ENCODE results near the gene ZNF318. TPM values are rescaled to one million over a fixed set of nuclear protein-coding genes. Genes with fewer than 3 reads are reported as not detected.
A peak's percentile ranks its signal among the peaks of the same experiment; 100 is the strongest.
"Not testable (repeated sequence)": the region's sequence is repeated elsewhere in the genome, so short reads cannot be mapped to it uniquely, and the experiment has no call there.

ZNF318 gene, protein sequence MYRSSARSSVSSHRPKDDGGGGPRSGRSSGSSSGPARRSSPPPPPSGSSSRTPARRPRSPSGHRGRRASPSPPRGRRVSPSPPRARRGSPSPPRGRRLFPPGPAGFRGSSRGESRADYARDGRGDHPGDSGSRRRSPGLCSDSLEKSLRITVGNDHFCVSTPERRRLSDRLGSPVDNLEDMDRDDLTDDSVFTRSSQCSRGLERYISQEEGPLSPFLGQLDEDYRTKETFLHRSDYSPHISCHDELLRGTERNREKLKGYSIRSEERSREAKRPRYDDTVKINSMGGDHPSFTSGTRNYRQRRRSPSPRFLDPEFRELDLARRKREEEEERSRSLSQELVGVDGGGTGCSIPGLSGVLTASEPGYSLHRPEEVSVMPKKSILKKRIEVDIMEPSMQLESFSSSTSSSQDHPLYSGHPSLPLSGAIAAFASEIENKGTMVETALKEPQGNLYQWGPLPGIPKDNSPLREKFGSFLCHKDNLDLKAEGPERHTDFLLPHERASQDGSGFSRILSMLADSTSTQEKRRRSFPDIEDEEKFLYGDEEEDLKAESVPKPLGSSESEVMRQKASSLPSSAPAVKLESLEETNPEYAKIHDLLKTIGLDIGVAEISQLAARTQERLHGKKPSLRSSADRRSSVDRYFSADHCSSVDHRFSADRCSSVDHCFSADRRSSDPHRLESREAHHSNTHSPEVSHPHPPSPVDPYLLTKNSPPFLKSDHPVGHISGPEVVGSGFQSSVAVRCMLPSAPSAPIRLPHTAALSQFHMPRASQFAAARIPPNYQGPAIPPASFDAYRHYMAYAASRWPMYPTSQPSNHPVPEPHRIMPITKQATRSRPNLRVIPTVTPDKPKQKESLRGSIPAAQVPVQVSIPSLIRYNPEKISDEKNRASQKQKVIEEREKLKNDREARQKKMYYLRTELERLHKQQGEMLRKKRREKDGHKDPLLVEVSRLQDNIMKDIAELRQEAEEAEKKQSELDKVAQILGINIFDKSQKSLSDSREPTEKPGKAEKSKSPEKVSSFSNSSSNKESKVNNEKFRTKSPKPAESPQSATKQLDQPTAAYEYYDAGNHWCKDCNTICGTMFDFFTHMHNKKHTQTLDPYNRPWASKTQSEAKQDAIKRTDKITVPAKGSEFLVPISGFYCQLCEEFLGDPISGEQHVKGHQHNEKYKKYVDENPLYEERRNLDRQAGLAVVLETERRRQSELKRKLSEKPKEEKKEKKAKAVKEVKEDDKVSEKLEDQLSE (N-terminal part only)
- total RNA-seq (10 to 100 TPM; 10.1 to 19.3 (median 13.9) TPM), polyA plus RNA-seq (10 to 100 TPM in 1 of 3 donors, 1 to 10 TPM in 2; 5.9 to 13.8 (median 9.2) TPM)
- long read RNA-seq, donor 1 = 0 reads
- long read RNA-seq, donor 2 = 0 reads
- long read RNA-seq, donor 3 = 0 reads
- long read RNA-seq, donor 4, partial matches to known transcripts = 0 of 4 reads
- long read RNA-seq, donor 4, other reads (novel, unspliced or antisense) = 4 of 4 reads
- long read RNA-seq, donor 5, full-length matches to known transcripts = 2 of 8 reads
- long read RNA-seq, donor 5, partial matches to known transcripts = 3 of 8 reads
- long read RNA-seq, donor 5, other reads (novel, unspliced or antisense) = 3 of 8 reads
- long read RNA-seq, donor 6, partial matches to known transcripts = 1 of 4 reads
- long read RNA-seq, donor 6, other reads (novel, unspliced or antisense) = 3 of 4 reads
- long read RNA-seq, donor 7 = 0 reads
- long read RNA-seq, donor 8, full-length matches to known transcripts = 2 of 2 reads
- long read RNA-seq, donor 8, partial matches to known transcripts = 0 of 2 reads
- long read RNA-seq, donor 8, other reads (novel, unspliced or antisense) = 0 of 2 reads
- long read RNA-seq, donor 9 = 0 reads
- long read RNA-seq, donor 10, full-length matches to known transcripts = 3 of 3 reads
- long read RNA-seq, donor 10, partial matches to known transcripts = 0 of 3 reads
- long read RNA-seq, donor 10, other reads (novel, unspliced or antisense) = 0 of 3 reads

DNA sequence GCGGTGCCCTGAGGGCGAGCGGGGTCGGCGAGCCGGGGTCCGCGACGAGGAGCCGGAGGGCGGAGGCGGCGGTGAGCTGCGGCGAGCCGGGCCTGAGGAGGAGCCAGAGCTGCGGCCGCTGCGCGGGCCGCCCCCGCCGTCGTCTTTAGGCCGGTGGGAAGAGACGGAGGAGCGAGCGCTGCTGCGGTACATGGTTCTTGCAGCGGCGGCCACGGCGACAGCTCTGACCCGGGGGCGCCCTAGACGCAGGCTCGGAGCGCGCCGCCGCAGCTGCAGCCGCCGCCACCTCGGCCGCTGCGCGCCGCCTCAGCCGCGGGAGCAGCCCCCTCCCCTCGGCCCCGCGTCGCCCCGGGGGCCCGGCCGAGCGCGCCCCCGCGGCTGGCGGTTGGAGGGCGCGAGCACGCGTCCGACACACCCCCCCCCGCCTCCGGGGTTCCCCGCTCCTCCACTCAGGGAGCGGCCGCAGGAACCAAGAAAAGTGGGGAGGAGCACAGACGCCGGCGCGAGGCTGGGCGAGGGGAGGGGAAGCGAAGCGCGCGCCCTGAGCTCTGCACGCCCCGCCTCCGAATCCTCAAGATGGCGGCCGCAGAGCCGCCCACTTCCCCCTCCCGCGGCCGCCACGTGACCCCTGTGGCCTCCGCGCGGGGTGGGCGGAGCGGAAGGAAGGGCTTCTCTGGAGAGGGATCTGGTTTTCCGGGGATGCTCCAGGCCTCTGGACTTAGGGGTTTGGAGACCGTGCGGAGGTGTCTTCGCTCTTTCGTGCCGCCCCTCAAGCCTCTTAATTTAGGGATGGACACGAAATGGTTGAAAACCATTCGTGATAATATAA, at the start of gene ZNF318:
Gene ZNF318 (minus strand): TSS at position 474 of the 829 bp plus-strand sequence. CDS start 282 bp downstream, at position 192.
- TF ChIP-seq, protein P1, sequence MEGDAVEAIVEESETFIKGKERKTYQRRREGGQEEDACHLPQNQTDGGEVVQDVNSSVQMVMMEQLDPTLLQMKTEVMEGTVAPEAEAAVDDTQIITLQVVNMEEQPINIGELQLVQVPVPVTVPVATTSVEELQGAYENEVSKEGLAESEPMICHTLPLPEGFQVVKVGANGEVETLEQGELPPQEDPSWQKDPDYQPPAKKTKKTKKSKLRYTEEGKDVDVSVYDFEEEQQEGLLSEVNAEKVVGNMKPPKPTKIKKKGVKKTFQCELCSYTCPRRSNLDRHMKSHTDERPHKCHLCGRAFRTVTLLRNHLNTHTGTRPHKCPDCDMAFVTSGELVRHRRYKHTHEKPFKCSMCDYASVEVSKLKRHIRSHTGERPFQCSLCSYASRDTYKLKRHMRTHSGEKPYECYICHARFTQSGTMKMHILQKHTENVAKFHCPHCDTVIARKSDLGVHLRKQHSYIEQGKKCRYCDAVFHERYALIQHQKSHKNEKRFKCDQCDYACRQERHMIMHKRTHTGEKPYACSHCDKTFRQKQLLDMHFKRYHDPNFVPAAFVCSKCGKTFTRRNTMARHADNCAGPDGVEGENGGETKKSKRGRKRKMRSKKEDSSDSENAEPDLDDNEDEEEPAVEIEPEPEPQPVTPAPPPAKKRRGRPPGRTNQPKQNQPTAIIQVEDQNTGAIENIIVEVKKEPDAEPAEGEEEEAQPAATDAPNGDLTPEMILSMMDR (IDR thresholded peaks at IDR 0.05) = no peak
- peak; percentile 29 to 56 for TF ChIP-seq POLR2A (IDR thresholded peaks at IDR 0.05)
- peak within 1 kb of the TSS in 3 of 4 donors; percentile 22 to 93 (median 66) for H3K4me3 ChIP-seq
- peak within 1 kb of the TSS in 4 of 5 donors; percentile 15 to 95 (median 76) for H3K27ac ChIP-seq
- H3K9me3 ChIP-seq (replicated peaks in 1 of 3) = no peaks in the 10 kb centered on the region
- peaks cover 0 to 7% of the 10 kb centered on the region in 2 donors for H3K36me3 ChIP-seq (replicated peaks in 1 of 2)
- peaks cover 0 to 22% of the 10 kb centered on the region in 2 donors for H3K4me1 ChIP-seq (replicated peaks in 1 of 2)
- intact Hi-C loops (cut with DNase I) = loop anchor here in 1 of 2 donors (5.0 kb wide), 1 partner anchor 58 kb away; the partner anchor contains the start of gene ABCC10
- WGBS, 4 donors = 0 to 1% (median 1%) methylated on average over 5 to 102 of the region's 104 CpGs
- no peaks in the 10 kb centered on the region for H3K27me3 ChIP-seq
- peak; percentile 95 to 98 (median 96) for DNase-seq

DNA sequence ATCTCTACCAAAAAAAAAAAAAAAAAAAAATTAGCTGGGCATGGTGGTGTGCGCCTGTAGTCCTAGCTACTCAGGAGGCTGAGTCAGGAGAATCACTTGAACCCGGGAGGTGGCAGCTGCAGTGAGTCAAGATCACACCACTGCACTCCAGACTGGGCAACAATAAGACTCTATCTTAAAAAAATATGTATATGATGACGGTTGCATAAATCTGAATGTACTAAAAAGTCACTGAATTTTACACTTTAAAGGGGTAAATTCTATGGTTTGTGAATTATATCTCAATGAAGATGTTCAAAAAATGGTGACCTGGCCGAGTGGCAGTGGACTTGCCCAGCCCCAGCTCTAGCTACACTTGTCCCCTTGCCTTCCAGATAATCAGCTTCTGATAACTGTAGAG, 47.5 kb upstream of the ZNF318 start:
- intact Hi-C loops (cut with DNase I) = no loop called here
- Histone ChIP-seq H3K27ac (no peak overlapping the region), H3K4me3 (no peak overlapping the region), H3K36me3 (replicated peaks in 1 of 2) (no peaks in the 10 kb centered on the region), H3K4me1 (replicated peaks in 1 of 2) (no peaks in the 10 kb centered on the region), H3K27me3 (no peaks in the 10 kb centered on the region), H3K9me3 (replicated peaks in 1 of 3) (no peaks in the 10 kb centered on the region)
- 62 to 89% (median 75%) methylated on average over 4 of the region's 4 CpGs for WGBS, 4 donors
- no peak for DNase-seq
- TF ChIP-seq POLR2A (IDR thresholded peaks at IDR 0.05) = no peak
- TF ChIP-seq, protein P1 (IDR thresholded peaks at IDR 0.05) = no peak

DNA sequence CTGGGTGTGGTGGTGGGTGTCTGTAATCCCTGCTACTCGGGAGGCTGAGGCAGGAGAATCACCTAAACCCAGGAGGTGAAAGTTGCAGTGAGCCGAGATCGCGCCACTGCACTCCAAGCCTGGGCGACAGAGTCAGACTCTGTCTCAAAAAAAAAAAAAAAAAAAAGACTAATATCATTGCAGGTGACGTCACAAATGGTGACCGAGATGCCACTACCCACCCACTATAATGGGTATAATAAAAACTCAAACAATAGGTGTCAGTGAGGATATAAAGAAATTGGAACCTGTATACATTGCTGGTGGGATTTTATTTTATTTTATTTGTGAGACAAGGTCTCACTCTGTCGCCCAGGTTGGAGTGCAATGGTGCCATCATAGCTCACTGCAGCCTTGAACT, 45.8 kb upstream of the ZNF318 start:
- intact Hi-C loops (cut with DNase I); H3K27me3 ChIP-seq; H3K36me3 ChIP-seq (replicated peaks in 1 of 2); H3K4me1 ChIP-seq (replicated peaks in 1 of 2); H3K9me3 ChIP-seq (replicated peaks in 1 of 3); H3K27ac ChIP-seq; DNase-seq; H3K4me3 ChIP-seq: not testable (repeated sequence)
- WGBS, 4 donors = 86 to 93% (median 90%) methylated on average over 8 of the region's 8 CpGs

All from adrenal gland (tissue), 19 donors.